Peyer's patch (tissue), 4 donors: ENCODE data around the gene SOD1.

Experiments used
- POLR2A ChIP-seq, 2 donors: fragments of 450-650 bp; IDR thresholded peaks; one replicate each; pipeline ENCODE4 v1.5.1; 2017; ENCODE audit warnings: antibody characterized with exemption in 2 of 2, mild to moderate bottlenecking in 2 of 2, moderate library complexity in 2 of 2
- TF ChIP-seq, protein P1 (sequence below), 6 experiments: fragments of 450-650 bp in 4 of 6; fragments of 200-600 bp in 2 of 6; sonication (generic) in 1 of 6; IDR thresholded peaks; one replicate each; pipeline ENCODE4 v1.5.1; 2017 to 2019; ENCODE audit warnings: antibody characterized with exemption in 6 of 6, mild to moderate bottlenecking in 3 of 6, moderate library complexity in 1 of 6

DNA sequence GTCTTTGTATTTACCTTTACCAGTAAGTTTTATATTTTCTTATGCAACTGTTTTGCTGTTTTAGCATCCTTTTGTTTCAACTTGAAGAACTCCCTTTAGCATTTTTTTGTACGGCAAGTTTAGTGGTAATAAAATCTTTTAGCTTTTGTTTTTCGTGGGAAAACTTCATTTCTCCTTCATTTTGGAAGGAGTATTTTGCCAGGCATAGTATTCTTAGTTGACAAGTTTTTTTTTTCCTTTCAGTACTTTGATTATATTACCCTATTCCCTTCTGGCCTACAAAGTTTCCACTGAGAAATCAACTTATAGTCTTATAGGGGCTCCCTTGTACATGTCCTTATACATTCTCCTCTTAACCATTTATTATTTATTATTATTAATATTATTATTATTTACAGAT is 22.6 kb upstream of the SOD1 start:
- TF ChIP-seq, protein P1, sequence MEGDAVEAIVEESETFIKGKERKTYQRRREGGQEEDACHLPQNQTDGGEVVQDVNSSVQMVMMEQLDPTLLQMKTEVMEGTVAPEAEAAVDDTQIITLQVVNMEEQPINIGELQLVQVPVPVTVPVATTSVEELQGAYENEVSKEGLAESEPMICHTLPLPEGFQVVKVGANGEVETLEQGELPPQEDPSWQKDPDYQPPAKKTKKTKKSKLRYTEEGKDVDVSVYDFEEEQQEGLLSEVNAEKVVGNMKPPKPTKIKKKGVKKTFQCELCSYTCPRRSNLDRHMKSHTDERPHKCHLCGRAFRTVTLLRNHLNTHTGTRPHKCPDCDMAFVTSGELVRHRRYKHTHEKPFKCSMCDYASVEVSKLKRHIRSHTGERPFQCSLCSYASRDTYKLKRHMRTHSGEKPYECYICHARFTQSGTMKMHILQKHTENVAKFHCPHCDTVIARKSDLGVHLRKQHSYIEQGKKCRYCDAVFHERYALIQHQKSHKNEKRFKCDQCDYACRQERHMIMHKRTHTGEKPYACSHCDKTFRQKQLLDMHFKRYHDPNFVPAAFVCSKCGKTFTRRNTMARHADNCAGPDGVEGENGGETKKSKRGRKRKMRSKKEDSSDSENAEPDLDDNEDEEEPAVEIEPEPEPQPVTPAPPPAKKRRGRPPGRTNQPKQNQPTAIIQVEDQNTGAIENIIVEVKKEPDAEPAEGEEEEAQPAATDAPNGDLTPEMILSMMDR (IDR thresholded peaks at IDR 0.05), result no peak
- TF ChIP-seq POLR2A (IDR thresholded peaks at IDR 0.05), result no peak
